ENCODE results near the gene SOWAHA.

DNA sequence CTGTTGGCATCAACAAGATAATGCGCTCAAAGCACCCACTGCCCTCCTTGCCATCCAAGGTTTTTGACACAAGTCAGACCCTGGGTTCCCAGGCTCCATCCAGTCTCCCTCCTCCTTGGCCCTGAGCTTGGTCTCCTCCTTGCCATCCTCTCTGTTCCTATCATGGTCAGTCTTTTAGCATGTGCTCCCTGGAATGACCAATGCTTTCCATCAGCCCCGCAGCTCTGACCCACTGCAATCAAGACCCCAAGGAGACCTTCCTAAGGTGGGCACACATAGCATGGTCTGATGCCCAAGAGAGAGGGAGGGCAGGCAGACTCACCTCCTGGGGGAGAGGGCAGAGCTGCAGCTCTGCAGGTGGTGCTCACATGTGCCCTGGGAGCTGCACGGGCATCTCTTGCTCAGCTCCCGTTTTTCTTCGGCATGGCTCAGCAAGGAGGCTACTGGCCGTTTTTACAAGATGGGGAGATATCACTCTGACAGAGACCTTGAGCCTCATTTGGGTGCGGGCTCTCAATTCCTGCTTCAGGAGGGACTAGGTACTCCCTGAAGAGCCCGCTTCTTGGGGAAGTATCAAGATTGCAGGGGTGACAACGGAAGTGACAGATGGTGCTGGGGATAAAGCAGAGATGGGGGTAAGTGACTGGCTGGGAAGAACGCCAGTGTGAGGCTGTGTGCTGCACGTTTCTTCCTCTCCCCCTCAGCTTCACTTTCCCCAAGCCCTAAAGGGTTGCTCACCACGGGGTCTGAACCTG, 39.3 kb upstream of the SOWAHA start:
- TF ChIP-seq SUZ12 (IDR thresholded peaks at IDR 0.05; ENCODE audit: extremely low read depth, insufficient read depth, insufficient read length): no peak
- TF ChIP-seq ZNF274 (IDR thresholded peaks at IDR 0.05; ENCODE audit: low read depth, low read length): no peak
